H9 (cell line): ENCODE measurements around the gene CFAP61. TPM values are rescaled to one million over a fixed set of nuclear protein-coding genes. Genes with fewer than 3 reads are reported as not detected.

Experiments used
- DNase-seq: peaks from one replicate; pipeline ENCODE4 v3.0.0-alpha.2; 2017
- H2AFZ ChIP-seq: one replicate; pipeline ENCODE4 v1.6.1; 2013; ENCODE audit warnings: mild to moderate bottlenecking, low read length, control low read depth, moderate library complexity
- H2AK5ac ChIP-seq: 2 replicates; pipeline ENCODE4 v1.6.1; 2013; ENCODE audit warnings: low read length, control low read depth, mixed read lengths; ENCODE audit not compliant: insufficient read length
- H2BK120ac ChIP-seq: one replicate; pipeline ENCODE4 v1.6.1; 2013; ENCODE audit warnings: low read depth, mild to moderate bottlenecking, low read length, control low read depth, inconsistent platforms; ENCODE audit not compliant: poor library complexity, severe bottlenecking
- H2BK12ac ChIP-seq: 2 replicates; pipeline ENCODE4 v1.6.1; 2013; ENCODE audit warnings: low read length, control low read depth, mixed read lengths, low read depth; ENCODE audit not compliant: insufficient read length
- H2BK15ac ChIP-seq: 2 replicates; pipeline ENCODE4 v1.6.1; 2013; ENCODE audit warnings: low read depth, low read length, control low read depth
- H2BK20ac ChIP-seq: one replicate; pipeline ENCODE4 v1.6.1; 2013; ENCODE audit warnings: low read depth, mild to moderate bottlenecking, low read length, control low read depth, inconsistent platforms; ENCODE audit not compliant: poor library complexity, severe bottlenecking
- H2BK5ac ChIP-seq: 2 replicates; pipeline ENCODE4 v1.6.1; 2013; ENCODE audit warnings: low read length, control low read depth, mixed read lengths; ENCODE audit not compliant: insufficient read length
- H3K14ac ChIP-seq: 2 replicates; pipeline ENCODE4 v1.6.1; 2013; ENCODE audit warnings: low read length, control low read depth; ENCODE audit not compliant: insufficient read depth
- H3K18ac ChIP-seq: 2 replicates; pipeline ENCODE4 v1.6.1; 2013; ENCODE audit warnings: low read depth, mild to moderate bottlenecking, mixed read lengths, low read length, control low read depth; ENCODE audit not compliant: insufficient read length
- H3K23ac ChIP-seq: 2 replicates; pipeline ENCODE4 v1.6.1; 2013; ENCODE audit warnings: low read length, control low read depth, mixed read lengths, low read depth; ENCODE audit not compliant: insufficient read length
- H3K23me2 ChIP-seq: 2 replicates; pipeline ENCODE4 v1.6.1; 2013; ENCODE audit warnings: low read depth, mild to moderate bottlenecking, mixed read lengths, low read length, control low read depth; ENCODE audit not compliant: insufficient read length, poor library complexity, severe bottlenecking
- H3K27ac ChIP-seq: 2 replicates; pipeline ENCODE4 v1.5.1; 2013; ENCODE audit warnings: low read length, control low read depth, mixed read lengths, low read depth; ENCODE audit not compliant: insufficient read length
- H3K27me3 ChIP-seq: 2 replicates; pipeline ENCODE4 v1.6.1; 2013; ENCODE audit warnings: low read length, control low read depth, inconsistent platforms; ENCODE audit not compliant: insufficient read depth
- H3K4ac ChIP-seq: 2 replicates; pipeline ENCODE4 v1.6.1; 2013; ENCODE audit warnings: low read depth, mild to moderate bottlenecking, control low read depth, inconsistent platforms, low read length, moderate library complexity
- H3K4me1 ChIP-seq: 2 replicates; pipeline ENCODE4 v1.6.1; 2013; ENCODE audit warnings: low read length, control low read depth, inconsistent platforms; ENCODE audit not compliant: insufficient read depth
- H3K4me2 ChIP-seq: 2 replicates; pipeline ENCODE4 v1.6.1; 2013; ENCODE audit warnings: low read length, control low read depth, mixed read lengths; ENCODE audit not compliant: insufficient read length, insufficient read depth
- H3K56ac ChIP-seq: 2 replicates; pipeline ENCODE4 v1.6.1; 2013; ENCODE audit warnings: low read depth, mild to moderate bottlenecking, mixed read lengths, low read length, control low read depth; ENCODE audit not compliant: insufficient read length
- H3K79me1 ChIP-seq: 2 replicates; pipeline ENCODE4 v1.6.1; 2013; ENCODE audit warnings: low read depth, mild to moderate bottlenecking, moderate library complexity, low read length, control low read depth, inconsistent platforms; ENCODE audit not compliant: insufficient read depth, poor library complexity, severe bottlenecking
- H3K79me2 ChIP-seq: 2 replicates; pipeline ENCODE4 v1.6.1; 2013; ENCODE audit warnings: low read length, control low read depth, inconsistent platforms; ENCODE audit not compliant: insufficient read depth
- H3K9ac ChIP-seq: 2 replicates; pipeline ENCODE4 v1.6.1; 2013; ENCODE audit warnings: low read length, control low read depth, mixed read lengths; ENCODE audit not compliant: insufficient read length; ENCODE audit errors: extremely low read depth
- H3K9me3 ChIP-seq: one replicate; pipeline ENCODE4 v1.6.1; 2013; ENCODE audit warnings: low read depth, low read length, inconsistent platforms; ENCODE audit not compliant: control insufficient read depth
- H3T11ph ChIP-seq: one replicate; pipeline ENCODE4 v1.6.1; 2013; ENCODE audit warnings: mild to moderate bottlenecking, low read length, control low read depth, inconsistent platforms
- H4K20me1 ChIP-seq: one replicate; pipeline ENCODE4 v1.6.1; 2013; ENCODE audit not compliant: control insufficient read depth, insufficient read length, insufficient read depth
- H4K5ac ChIP-seq: 2 replicates; pipeline ENCODE4 v1.6.1; 2013; ENCODE audit warnings: low read depth, mild to moderate bottlenecking, mixed read lengths, low read length, control low read depth; ENCODE audit not compliant: insufficient read length
- H4K8ac ChIP-seq: replicated peaks from 2 replicates; pipeline ENCODE4 v1.6.1; 2013; ENCODE audit warnings: low read length, control low read depth, mixed read lengths, low read depth; ENCODE audit not compliant: insufficient read length
- H4K91ac ChIP-seq: 2 replicates; pipeline ENCODE4 v1.6.1; 2013; ENCODE audit warnings: low read depth, mild to moderate bottlenecking, moderate library complexity, mixed read lengths, low read length, control low read depth; ENCODE audit not compliant: insufficient read length
- H3K27ac Mint-ChIP-seq, 3 experiments: 2 replicates in 2 of 3; 3 replicates in 1 of 3; pipeline ENCODE4 v1.8.0; 2020 to 2021; ENCODE audit warnings: mixed read lengths in 3 of 3, mild to moderate bottlenecking in 1 of 3, moderate library complexity in 1 of 3
- H3K27me3 Mint-ChIP-seq: 2 replicates; pipeline ENCODE4 v1.8.0; 2021; ENCODE audit warnings: low read depth, mild to moderate bottlenecking, moderate library complexity, mixed read lengths
- H3K36me3 Mint-ChIP-seq, 3 experiments: 2 replicates in 2 of 3; 3 replicates in 1 of 3; pipeline ENCODE4 v1.8.0; 2020 to 2021; ENCODE audit warnings: low read depth in 3 of 3, mixed read lengths in 3 of 3; ENCODE audit not compliant: insufficient read depth in 1 of 3
- H3K4me1 Mint-ChIP-seq, 2 experiments: 2 replicates each; pipeline ENCODE4 v1.8.0; 2020; ENCODE audit warnings: mixed read lengths in 2 of 2
- H3K4me3 Mint-ChIP-seq, 2 experiments: 2 replicates in 1 of 2; 3 replicates in 1 of 2; pipeline ENCODE4 v1.8.0; 2020 to 2021; ENCODE audit warnings: mild to moderate bottlenecking in 2 of 2, mixed read lengths in 2 of 2, moderate library complexity in 1 of 2
- H3K9me3 Mint-ChIP-seq, 2 experiments: 2 replicates in 1 of 2; 3 replicates in 1 of 2; pipeline ENCODE4 v1.8.0; 2020; ENCODE audit warnings: mild to moderate bottlenecking in 2 of 2, mixed read lengths in 2 of 2, moderate library complexity in 1 of 2
- WGBS: extraction: QIAGEN DNeasy Blood & Tissue Kit; methylation state at CpG from one replicate; pipeline ENCODE4 v1.1.7; 2013; ENCODE audit warnings: missing lambda C conversion rate, low lambda C conversion rate, mixed read lengths; ENCODE audit not compliant: insufficient read length; ENCODE audit errors: extremely low coverage; 5-methylcytosine and 5-hydroxymethylcytosine counted together
- total RNA-seq: library from RNA; stranded (reverse); gene quantifications from 2 replicates; pipeline ENCODE4 v1.2.1, GENCODE V29; 2021
- TF ChIP-seq, protein P1 (sequence below): fragments of 200-600 bp; sonication (generic); conservative IDR thresholded peaks from 3 replicates; pipeline ENCODE4 v1.8.0; 2021; ENCODE audit warnings: antibody characterized with exemption, mild to moderate bottlenecking

The CFAP61 gene
- total RNA-seq, 1 experiment from 2014 or later = 0.44 TPM

DNA sequence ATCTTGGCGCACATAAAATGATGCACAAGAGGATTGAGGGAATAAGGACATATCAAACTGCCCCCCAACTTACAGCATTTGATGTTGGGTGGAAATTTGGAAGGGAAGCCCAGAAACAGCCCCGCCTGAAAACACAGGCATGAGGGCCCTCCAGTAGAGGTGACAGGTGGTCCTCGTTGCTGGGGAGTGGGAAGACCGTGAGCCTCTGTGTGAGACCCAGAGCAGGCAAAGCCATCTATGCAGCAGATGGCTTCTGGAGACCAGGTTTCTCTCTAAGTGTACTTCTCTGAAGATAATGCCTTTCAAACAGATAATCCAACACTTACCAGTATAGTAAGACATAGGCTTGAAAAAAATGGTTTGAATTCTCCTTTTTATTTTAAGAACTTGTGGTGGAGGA, 183.3 kb downstream of the CFAP61 start:
- Histone ChIP-seq H3K27me3 (no peaks in the 10 kb centered on the region), H3K14ac (no peak overlapping the region), H2BK15ac (no peak overlapping the region), H3K27ac (no peak overlapping the region), H2AFZ (no peak overlapping the region), H4K8ac (no peak overlapping the region), H2BK5ac (no peak overlapping the region), H3K18ac (no peak overlapping the region), H4K20me1 (no peaks in the 10 kb centered on the region), H2BK12ac (no peak overlapping the region), H3K56ac (no peak overlapping the region), H3K4me1 (no peaks in the 10 kb centered on the region), H3K4me2 (no peak overlapping the region), H3K79me2 (no peaks in the 10 kb centered on the region), H3K9me3 (no peaks in the 10 kb centered on the region), H4K5ac (no peak overlapping the region), H3T11ph (no peak overlapping the region), H2BK20ac (no peak overlapping the region), H2BK120ac (no peak overlapping the region), H3K23ac (no peak overlapping the region), H3K9ac (no peak overlapping the region), H3K23me2 (no peaks in the 10 kb centered on the region), H3K79me1 (no peaks in the 10 kb centered on the region), H4K91ac (no peak overlapping the region), H3K4ac (no peak overlapping the region), H2AK5ac (no peak overlapping the region)
- no peak for DNase-seq
- no peak overlapping the region for H3K27ac Mint-ChIP-seq
- TF ChIP-seq, protein P1, sequence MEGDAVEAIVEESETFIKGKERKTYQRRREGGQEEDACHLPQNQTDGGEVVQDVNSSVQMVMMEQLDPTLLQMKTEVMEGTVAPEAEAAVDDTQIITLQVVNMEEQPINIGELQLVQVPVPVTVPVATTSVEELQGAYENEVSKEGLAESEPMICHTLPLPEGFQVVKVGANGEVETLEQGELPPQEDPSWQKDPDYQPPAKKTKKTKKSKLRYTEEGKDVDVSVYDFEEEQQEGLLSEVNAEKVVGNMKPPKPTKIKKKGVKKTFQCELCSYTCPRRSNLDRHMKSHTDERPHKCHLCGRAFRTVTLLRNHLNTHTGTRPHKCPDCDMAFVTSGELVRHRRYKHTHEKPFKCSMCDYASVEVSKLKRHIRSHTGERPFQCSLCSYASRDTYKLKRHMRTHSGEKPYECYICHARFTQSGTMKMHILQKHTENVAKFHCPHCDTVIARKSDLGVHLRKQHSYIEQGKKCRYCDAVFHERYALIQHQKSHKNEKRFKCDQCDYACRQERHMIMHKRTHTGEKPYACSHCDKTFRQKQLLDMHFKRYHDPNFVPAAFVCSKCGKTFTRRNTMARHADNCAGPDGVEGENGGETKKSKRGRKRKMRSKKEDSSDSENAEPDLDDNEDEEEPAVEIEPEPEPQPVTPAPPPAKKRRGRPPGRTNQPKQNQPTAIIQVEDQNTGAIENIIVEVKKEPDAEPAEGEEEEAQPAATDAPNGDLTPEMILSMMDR = no peak
- H3K4me1 Mint-ChIP-seq = peaks cover 2 to 4% of the 10 kb centered on the region in 2 experiments; a peak in 3 of 4 replicates
- H3K36me3 Mint-ChIP-seq = no peaks in the 10 kb centered on the region
- no peaks in the 10 kb centered on the region for H3K9me3 Mint-ChIP-seq
- WGBS = no CpG with 5 or more reads among the region's 4 CpGs
- H3K27me3 Mint-ChIP-seq = peaks cover 4% of the 10 kb centered on the region; the same call in 1 of the 2 replicates
- H3K4me3 Mint-ChIP-seq = no peak overlapping the region
